RKO (cell line): ENCODE measurements around the gene IRF2BPL.

Source experiments
- DNase-seq: peaks from one replicate; pipeline ENCODE4 v3.0.0-alpha.2; 2016; ENCODE audit warnings: low spot score

The IRF2BPL gene

DNA sequence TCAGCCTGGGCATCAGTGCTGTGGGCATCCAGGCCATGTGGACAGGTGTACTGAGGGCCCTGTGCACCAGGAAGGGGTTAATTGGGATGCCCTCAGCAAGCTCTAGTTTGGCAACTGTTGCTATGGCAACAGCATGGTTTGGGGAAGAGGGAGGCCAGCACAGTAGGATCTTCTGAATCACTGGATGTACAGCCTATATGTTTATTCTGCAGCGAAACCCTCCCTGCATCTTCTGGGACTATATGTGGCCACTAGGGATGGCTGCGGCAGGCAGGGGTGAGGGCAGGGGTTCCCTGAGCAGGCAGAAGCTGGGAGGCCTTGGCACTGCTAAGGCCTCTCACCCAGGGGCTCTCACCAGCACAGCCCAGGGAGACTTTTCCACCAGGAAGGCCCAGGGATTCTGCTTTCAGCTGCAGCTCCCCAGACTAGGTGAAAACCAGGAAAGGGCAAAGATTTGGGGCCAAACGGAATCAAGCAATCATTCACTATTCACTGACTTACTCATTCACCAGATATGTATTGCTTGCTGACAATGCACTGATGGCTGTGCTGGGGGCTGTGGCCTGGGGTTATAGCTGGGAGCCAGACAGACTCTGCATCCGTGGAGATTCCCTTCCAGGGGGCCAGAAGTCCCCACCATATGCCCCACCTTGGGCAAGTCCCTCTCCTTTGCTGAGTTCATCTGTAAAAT lies 42.8 kb downstream of the IRF2BPL start:
- DNase-seq, result no peak

- no peak for DNase-seq
Observed at GRCh38 chr14:76984787-76985375, 43.6 kb downstream of the IRF2BPL start.

- DNase-seq, result no peak
Observed at GRCh38 chr14:76984297-76984696, 44.2 kb downstream of the IRF2BPL start.

DNA sequence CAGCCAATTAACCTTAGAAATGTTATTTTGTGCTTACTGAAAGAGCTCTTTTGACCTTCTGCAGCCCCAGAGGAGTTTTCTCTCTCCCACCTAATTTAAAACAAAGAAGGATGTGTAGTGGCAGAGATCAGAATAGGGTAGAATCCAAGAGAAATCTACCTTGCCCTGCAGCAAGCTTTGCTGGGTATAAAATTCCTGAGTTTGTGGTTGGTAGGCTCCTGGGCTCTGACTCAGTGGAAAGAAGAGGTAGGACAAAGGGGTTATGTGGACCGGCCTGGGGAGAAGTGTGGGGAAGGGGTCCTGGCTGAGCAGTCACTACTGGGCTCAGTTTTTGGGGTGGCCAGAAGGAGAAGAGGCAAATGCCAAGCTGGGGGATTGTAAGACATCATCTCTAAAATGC lies 46.8 kb downstream of the IRF2BPL start:
- no peak for DNase-seq

- no peak for DNase-seq
Observed at GRCh38 chr14:76977793-76978720, 50.5 kb downstream of the IRF2BPL start.

- no peak for DNase-seq
Observed at GRCh38 chr14:76976240-76977005, 52.1 kb downstream of the IRF2BPL start.

DNA sequence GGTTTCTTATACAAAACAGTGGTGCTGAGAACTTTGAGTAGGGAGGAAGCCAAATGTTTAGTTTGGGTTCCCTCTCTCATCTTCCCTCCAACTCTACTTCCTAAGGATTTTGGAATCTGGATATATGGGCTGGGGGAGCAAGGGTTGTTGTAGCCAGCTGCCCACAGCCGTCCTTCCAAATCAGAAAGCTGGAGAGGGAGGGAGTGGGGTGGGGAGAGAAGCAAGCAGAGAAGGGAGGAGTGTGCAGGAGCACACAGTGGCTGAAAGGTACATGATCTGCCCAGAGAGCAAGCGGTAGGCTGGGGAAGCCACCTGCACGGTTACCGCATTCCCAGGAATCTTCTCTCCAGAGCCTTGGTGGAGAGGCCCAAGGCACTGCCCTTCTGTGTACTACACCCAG lies 52.7 kb downstream of the IRF2BPL start:
- no peak for DNase-seq

- DNase-seq, result no peak
Observed at GRCh38 chr14:76975051-76975450, 53.5 kb downstream of the IRF2BPL start.
